HG03039 (cell line): ENCODE measurements around the gene MUC12.
"Not testable (repeated sequence)": the region's sequence is repeated elsewhere in the genome, so short reads cannot be mapped to it uniquely, and the experiment has no call there.

ENCODE experiments used
- ATAC-seq: cut with Tn5 transposase; IDR thresholded peaks from one replicate; pipeline ENCODE4 v1.9.1; 2021; ENCODE audit warnings: mild to moderate bottlenecking, moderate library complexity; ENCODE audit not compliant: unreplicated experiment

MUC12 gene

DNA sequence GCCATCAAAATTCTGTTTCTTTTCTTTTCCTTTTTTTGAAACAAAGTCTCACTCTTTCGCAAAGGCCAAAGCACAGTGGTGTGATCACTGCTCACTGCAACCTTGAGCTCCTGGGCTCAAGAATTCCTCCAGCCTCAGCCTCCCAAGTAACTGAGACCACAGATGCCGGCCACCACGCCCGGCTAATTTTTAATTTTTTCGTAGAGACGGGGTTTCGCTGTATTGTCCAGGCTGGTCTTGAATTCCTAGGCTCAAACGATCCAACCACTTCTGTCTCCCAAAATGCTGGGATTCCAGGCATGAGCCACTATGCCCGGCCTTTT, 90.2 kb downstream of the MUC12 start:
- no peak for ATAC-seq

DNA sequence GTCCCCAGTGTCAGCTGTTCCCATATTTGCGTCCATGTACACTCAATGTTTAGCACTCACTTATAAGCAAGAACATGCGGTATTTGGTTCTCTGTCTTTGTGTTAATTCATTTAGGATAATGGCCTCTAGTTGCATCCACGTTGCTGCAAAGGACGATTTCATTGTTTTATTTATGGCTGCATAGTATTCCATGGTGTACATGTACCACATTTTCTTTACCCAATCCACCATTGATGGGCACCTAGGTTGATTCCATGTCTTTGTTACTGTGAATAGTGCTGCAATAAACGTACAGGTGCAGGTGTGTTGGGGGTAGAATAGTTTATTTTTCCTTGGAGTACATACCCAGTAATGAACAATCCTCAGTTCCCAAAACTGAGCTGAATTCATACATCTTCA, 91.6 kb downstream of the MUC12 start:
- no peak for ATAC-seq

DNA sequence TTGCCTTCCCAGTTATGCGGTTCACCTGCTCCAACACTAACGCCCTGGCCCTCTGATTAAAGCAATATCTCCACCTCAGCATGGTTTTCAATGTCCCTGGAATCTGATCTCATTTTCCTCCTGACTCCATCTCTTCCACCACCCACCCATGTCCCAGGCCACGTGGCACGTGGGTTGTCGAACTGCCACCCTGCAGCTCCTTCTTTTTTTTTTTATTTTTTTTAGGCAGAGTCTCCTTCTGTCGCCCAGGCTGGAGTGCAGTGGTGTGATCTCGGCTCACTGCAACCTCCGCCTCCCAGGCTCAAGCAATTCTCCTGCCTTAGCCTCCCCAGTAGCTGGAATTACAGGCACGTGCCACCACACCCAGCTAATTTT, 94.8 kb downstream of the MUC12 start:
- ATAC-seq = not testable (repeated sequence)

DNA sequence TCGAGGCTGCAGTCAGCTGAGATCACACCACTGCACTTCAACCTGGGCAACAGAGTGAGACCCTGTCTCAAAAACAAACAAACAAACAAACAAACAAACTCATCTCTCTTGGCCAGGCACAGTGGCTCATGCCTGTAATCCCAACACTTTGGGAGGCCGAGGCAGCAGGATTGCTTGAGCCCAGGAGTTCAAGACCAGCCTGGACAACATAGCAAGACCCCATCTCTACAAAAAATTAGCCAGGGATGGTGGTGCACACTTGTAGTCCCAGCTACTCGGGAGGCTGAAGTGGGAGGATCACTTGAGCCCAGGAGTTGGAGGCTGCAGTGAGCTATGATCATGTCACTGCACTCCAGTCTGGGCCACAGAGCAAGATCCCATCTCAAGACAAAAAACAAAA, 95.8 kb downstream of the MUC12 start:
- ATAC-seq = not testable (repeated sequence)

DNA sequence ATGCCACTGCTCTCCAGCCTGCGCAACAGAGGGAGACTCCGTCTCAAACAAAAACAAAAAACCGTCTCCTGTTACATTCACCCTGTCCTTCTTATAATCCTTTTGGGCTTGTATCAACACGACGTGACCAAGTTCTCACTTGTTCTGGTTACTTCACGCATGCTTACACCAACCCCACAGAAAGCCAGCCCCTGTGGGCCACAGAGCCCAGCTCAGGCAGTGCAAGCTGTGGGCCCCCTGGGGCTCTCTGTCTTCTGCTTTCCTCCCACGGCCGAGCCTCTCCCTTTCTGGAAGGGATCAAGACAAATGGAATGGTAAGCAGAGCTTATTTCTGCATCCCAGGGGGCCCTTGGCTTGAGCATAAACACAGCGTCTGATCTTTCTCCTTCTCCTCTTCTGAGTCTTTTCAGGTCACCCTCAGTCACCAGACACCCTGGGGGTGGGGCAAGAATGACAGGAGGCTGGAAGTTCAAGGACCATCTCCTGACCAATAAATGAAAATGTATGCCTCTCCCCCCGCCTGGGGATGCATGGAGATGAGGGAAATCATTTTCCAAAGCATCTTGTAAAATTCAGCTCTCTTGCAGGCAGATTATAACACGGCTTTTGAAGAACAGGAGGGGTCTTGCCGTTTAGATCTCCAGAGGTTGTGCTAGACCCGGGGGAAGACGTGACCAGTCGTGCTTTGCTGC, 96.9 kb downstream of the MUC12 start:
- ATAC-seq = no peak

DNA sequence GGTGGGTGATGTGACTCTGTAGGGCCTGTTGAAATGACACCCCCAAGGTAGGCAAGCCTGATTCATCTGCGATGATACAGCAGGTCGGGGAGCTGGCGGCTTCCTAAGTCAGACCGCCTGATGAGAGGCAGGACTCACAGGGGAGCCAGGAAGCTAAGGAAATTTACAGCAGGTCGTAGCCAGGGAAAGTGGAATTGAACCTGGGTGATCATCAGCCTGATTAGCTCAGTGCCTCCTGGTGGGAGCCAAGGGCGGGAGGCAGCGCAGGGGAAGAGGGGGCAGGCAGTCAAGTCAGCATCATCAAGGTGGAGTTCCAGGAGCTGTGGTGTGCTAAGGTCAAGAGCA, 97.4 kb downstream of the MUC12 start:
- no peak for ATAC-seq

DNA sequence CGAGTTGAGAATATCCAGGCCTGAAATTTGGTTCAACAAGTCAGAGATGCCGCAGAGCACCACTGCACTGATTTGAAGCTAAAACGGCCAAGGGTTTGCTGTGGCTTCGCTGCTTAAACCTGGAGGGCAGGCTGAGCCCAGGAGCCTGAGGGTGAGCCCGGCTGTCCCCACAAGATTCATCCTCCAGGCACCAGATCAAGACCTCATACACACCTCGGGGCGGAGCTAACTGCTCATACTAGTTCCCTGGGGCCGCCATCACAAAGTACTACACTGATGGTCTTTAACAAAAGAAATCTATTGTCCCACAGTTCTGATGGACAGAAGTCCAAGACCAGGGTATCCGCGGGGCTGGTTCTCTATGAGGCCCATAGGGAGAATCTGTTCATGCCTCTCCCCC, 99.0 kb downstream of the MUC12 start:
- ATAC-seq = no peak
